Endothelial cell of umbilical vein (primary cell): ENCODE data around the gene SKI.

ENCODE experiments used
- JUN ChIP-seq: IDR thresholded peaks from 2 replicates; pipeline ENCODE4 v1.6.1; 2011; ENCODE audit warnings: borderline replicate concordance, low read depth; ENCODE audit not compliant: insufficient read length, insufficient read depth
- POLR2AphosphoS5 ChIP-seq: IDR thresholded peaks from 2 replicates; pipeline ENCODE4 v1.6.1; 2012; ENCODE audit warnings: low read depth, mild to moderate bottlenecking, control low read depth, low read length, moderate library complexity; ENCODE audit not compliant: insufficient read depth

DNA sequence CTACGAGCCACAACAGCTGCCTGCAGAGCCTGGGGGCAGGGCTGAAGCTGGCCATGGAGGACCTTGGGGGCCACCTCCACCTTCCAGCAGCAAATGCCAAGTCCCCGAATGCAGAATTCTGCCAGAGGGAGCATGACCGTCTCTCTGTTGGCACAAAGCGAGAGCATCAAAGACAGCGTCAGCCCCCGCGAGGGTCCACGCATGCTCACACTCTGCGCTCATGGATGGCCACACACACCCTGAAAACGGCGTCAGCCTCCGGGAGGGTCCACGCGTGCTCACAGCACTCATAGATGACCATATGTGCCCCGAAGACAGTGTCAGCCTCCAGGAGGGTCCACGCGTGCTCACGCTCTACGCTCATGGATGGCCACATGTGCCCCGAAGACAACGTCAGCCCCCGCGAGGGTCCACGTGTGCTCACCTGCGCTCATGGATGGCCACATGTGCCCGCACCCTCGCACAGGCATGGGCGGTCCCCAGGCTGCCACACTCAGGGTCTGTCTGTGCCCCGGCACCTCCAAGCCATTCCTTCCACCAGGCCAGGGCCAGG is 116.7 kb downstream of the SKI start:
- TF ChIP-seq JUN (no peak), POLR2AphosphoS5 (no peak)
